ENCODE results near the gene RSPH1. TPM values are rescaled to one million over a fixed set of nuclear protein-coding genes. Genes with fewer than 3 reads are reported as not detected.

Gene RSPH1
- total RNA-seq, 2 donors from 2014 or later, result 0.47 TPM; not detected in 1

DNA sequence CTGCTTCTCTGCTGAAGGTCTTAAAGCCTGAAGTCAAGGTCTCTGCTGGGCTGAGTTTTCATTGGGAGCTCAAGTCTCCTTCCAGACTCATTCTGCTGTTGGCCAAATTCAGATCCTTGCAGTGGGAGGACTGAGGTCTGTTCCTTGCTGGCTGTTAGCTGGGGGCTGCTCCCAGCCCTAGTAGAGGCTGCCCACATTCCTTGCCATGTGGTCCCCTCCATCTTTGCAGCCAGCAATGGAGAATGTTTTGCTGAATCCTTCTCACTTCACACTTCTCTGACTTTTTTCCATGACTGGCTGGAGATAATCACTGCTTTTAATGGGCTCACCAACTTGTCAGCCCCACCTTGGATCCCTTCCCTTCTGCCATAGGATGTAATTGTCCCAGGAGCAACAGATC lies 59.1 kb downstream of the RSPH1 start:
- ATAC-seq (no peak), DNase-seq (no peak)
- Mint-ChIP-seq H3K4me3 (no peak overlapping the region), H3K36me3 (ENCODE audit: low read depth) (peaks cover 23% of the 10 kb centered on the region), H3K27ac (no peak overlapping the region), H3K27me3 (no peaks in the 10 kb centered on the region), H3K4me1 (peaks cover 30% of the 10 kb centered on the region)
- no peaks in the 10 kb centered on the region for H3K9me3 ChIP-seq (ENCODE audit: control insufficient read depth, low read length, poor library complexity, severe bottlenecking)

DNA sequence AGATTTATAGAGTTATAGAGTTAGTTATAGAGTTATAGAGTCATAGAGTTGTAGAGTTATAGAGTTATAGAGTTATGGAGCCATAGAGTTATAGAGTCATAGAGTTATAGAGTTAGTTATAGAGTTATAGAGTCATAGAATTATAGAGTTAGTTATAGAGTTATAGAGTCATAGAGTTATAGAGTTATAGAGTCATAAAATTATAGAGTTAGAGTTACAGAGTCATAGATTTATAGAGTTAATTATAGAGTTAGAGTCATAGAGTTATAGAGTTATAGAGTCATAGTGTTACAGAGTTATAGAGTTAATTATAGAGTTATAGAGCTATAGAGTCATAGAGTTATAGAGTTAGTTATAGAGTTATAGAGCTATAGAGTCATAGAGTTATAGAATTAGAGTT lies 60.2 kb downstream of the RSPH1 start:
- DNase-seq (no peak), ATAC-seq (no peak)
- Mint-ChIP-seq H3K36me3 (ENCODE audit: low read depth) (peaks cover 23% of the 10 kb centered on the region), H3K27me3 (no peaks in the 10 kb centered on the region), H3K27ac (no peak overlapping the region), H3K4me1 (peaks cover 27% of the 10 kb centered on the region), H3K4me3 (no peak overlapping the region)
- no peaks in the 10 kb centered on the region for H3K9me3 ChIP-seq (ENCODE audit: control insufficient read depth, low read length, poor library complexity, severe bottlenecking)

DNA sequence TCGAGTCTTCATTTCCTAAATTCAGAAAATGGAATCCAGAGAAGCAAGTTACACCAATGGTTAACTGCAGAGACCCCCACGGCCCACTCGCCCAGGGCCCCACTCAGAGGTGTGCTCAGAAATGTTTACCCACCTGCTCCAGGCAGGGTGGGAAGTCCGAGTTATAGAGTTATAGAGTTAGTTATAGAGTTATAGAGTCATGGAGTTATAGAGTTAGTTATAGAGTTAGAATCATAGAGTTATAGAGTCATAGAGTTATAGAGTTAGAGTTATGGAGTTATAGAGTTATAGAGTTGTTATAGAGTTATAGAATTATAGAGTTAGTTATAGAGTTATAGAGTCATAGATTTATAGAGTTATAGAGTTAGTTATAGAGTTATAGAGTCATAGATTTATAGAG lies 60.6 kb downstream of the RSPH1 start:
- Mint-ChIP-seq H3K4me1 (peaks cover 24% of the 10 kb centered on the region), H3K27ac (peak overlapping the region; percentile 90), H3K4me3 (no peak overlapping the region), H3K36me3 (ENCODE audit: low read depth) (peaks cover 23% of the 10 kb centered on the region), H3K27me3 (no peaks in the 10 kb centered on the region)
- DNase-seq, result no peak
- H3K9me3 ChIP-seq (ENCODE audit: control insufficient read depth, low read length, poor library complexity, severe bottlenecking), result no peaks in the 10 kb centered on the region
- no peak for ATAC-seq

DNA sequence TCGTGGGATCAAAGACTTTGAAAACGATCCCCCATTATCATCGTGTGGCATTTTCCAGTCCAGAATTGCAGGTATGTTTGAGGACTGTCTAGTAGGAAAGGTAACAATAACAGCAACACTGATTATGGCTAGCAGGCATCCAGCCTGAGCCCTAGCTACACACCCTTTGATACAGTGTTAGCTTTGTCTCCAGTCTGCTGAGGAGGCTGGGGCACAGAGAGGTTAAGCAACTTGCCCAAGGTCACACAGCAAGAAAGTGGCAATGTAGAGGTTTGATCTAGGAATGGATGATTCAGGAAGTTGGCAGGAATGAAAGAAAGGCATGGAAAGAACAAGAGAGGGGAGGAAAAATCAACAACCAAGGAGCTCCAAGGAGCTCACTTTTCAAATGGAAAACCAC lies 61.1 kb downstream of the RSPH1 start:
- Mint-ChIP-seq H3K27me3 (no peaks in the 10 kb centered on the region), H3K4me3 (no peak overlapping the region), H3K27ac (peak overlapping the region; percentile 90), H3K36me3 (ENCODE audit: low read depth) (peaks cover 23% of the 10 kb centered on the region), H3K4me1 (peaks cover 24% of the 10 kb centered on the region)
- no peaks in the 10 kb centered on the region for H3K9me3 ChIP-seq (ENCODE audit: control insufficient read depth, low read length, poor library complexity, severe bottlenecking)
- DNase-seq (no peak), ATAC-seq (no peak)

DNA sequence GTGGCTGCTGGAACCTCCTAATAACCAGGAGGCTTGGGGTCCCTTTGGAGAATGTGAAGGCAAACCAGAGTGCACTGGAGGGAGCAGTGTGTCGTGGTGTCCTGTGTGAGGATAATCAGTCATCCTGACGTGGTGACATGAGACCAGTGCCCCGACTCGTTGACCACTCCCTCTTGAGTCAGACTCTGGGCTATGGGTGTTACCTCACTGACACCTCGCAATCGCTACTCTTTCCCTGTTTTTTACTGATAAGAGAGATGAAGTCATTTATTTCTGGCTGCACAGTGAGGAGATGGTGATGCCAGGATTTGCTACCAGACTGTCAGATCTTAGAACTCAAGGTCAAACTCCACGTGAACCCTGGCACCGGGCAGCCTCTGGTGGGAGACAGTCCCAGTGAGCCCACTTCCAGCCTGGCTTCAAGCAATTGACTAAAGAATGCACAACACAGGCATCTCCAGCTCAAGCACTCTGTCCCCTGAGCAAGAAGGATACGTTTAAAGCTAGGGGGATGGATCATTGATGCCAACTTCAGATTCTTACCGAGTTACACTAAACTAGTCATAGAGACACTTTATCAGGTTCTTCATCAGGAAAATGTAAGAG lies 62.0 kb downstream of the RSPH1 start:
- H3K27me3 Mint-ChIP-seq, result no peaks in the 10 kb centered on the region
- no peak overlapping the region for H3K4me3 Mint-ChIP-seq
- peaks cover 16% of the 10 kb centered on the region for H3K4me1 Mint-ChIP-seq
- H3K9me3 ChIP-seq (ENCODE audit: control insufficient read depth, low read length, poor library complexity, severe bottlenecking), result no peaks in the 10 kb centered on the region
- no peak for ATAC-seq
- H3K36me3 Mint-ChIP-seq (ENCODE audit: low read depth), result peaks cover 19% of the 10 kb centered on the region
- no peak for DNase-seq
- peak overlapping the region; percentile 90 for H3K27ac Mint-ChIP-seq

DNA sequence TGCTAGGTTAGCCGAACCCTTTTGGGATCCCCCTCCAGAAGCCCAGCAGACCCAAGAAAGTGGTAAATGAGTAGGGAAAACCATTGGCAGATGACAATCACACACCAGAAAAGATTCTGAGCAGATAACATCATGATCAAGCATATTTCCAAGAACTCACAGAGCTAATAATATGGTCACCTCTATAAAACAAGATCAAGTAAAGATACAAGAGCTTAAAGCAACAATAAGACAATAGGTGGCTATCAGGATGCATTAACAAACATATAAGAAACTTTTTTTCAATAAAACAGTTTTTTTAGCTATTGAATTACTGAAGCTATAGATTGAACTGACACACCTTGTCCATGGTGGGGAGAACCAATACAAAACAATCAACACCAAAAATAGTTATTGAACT lies 63.3 kb downstream of the RSPH1 start:
- DNase-seq (no peak), ATAC-seq (no peak)
- H3K9me3 ChIP-seq (ENCODE audit: control insufficient read depth, low read length, poor library complexity, severe bottlenecking), result no peaks in the 10 kb centered on the region
- Mint-ChIP-seq H3K4me1 (peaks cover 12% of the 10 kb centered on the region), H3K27me3 (no peaks in the 10 kb centered on the region), H3K36me3 (ENCODE audit: low read depth) (peaks cover 14% of the 10 kb centered on the region), H3K4me3 (no peak overlapping the region), H3K27ac (peak overlapping the region; percentile 90)

DNA sequence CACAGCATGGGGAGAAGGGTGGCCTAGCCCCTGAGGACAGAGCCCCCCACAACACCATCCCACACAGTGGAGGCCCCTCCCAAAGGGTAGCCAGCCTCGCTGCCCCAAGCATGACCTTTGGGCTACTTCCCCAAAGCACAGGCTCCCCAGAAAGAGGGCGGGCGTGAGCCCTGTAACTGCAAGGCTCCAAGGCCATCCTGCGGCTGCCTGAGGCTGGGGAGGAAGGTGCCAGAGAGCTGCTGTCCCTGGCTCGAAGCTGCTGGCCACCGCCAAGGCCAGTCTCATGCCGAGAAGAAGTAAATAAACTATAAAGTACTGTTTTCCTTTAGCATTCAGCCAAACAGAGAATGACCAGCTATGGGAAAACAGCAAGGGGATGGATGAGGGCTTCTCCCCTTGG lies 64.8 kb downstream of the RSPH1 start:
- Mint-ChIP-seq H3K36me3 (ENCODE audit: low read depth) (peaks cover 13% of the 10 kb centered on the region), H3K4me1 (peaks cover 23% of the 10 kb centered on the region), H3K4me3 (no peak overlapping the region), H3K27ac (peak overlapping the region; percentile 47), H3K27me3 (no peaks in the 10 kb centered on the region)
- DNase-seq, result no peak
- H3K9me3 ChIP-seq (ENCODE audit: control insufficient read depth, low read length, poor library complexity, severe bottlenecking), result no peaks in the 10 kb centered on the region
- ATAC-seq, result no peak

DNA sequence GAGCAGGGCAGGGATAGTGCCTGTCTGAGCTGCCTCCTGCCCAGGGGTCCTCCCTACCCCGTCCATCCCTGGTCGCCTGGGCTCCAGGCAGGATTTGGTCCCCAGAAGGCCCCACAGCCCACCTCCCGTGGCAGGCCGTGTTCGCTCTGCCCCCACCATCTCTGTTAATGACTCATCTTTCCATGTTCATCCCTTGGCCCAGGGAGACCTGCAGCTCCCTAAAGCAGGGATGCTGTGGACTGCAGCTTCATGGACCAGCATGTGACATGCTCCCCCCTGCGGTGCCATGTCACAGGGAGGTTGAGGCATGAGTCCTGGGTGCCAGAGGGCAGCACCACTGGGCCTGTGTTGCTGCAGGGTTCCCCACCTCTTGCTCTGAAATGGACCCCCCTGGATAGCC lies 65.5 kb downstream of the RSPH1 start:
- H3K27ac Mint-ChIP-seq, result peak overlapping the region; percentile 47

DNA sequence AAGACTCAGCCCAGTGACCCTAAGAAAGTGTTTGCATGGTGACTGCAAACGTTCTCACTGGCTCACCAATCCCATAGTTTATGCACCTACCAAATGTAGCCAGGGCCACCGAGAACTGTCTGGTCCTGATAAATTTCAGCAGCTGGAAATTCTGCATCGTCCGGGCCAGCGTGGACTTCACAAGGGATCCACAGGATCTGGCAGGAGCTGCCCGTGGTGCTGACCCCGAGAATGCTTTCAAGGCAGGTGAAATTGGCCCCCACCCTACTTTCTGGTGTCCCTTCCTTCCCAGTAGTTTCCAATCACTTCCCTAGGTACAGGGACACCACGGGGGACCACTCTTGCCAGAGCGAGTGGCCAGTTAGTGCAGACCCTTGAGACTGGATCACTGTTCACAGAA lies 66.2 kb downstream of the RSPH1 start:
- peaks cover 30% of the 10 kb centered on the region for H3K4me1 Mint-ChIP-seq
- ATAC-seq, result no peak
- H3K27me3 Mint-ChIP-seq, result no peaks in the 10 kb centered on the region
- H3K27ac Mint-ChIP-seq, result no peak overlapping the region
- peaks cover 10% of the 10 kb centered on the region for H3K36me3 Mint-ChIP-seq (ENCODE audit: low read depth)
- H3K4me3 Mint-ChIP-seq, result no peak overlapping the region
- DNase-seq, result no peak
- no peaks in the 10 kb centered on the region for H3K9me3 ChIP-seq (ENCODE audit: control insufficient read depth, low read length, poor library complexity, severe bottlenecking)

More for the DNA sequence above, 65.5 kb downstream of the RSPH1 start:
- peak overlapping the region; percentile 12 for H3K4me3 Mint-ChIP-seq
- H3K36me3 Mint-ChIP-seq (ENCODE audit: low read depth), result peaks cover 13% of the 10 kb centered on the region
- ATAC-seq (no peak), DNase-seq (no peak)
- no peaks in the 10 kb centered on the region for H3K27me3 Mint-ChIP-seq
- peaks cover 25% of the 10 kb centered on the region for H3K4me1 Mint-ChIP-seq
- no peaks in the 10 kb centered on the region for H3K9me3 ChIP-seq (ENCODE audit: control insufficient read depth, low read length, poor library complexity, severe bottlenecking)

DNA sequence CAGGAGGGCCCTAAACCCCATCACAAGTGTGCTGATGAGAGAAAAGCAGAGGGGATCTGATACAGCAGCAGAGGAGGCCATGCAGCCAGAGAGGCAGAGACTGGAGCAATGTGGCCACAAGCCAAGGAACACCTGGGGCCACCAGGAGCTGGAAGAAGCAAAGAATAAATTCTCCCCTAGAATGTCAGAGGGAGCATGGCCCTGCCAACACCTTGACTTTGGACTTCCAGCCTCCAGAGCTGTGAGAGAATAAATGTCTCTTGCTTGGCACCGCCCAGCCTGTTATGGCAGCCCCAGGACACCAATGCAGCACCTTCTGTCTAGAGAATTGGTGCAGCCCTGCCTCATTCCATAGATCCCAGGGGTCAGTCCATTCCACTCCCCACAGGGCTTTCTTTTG lies 67.0 kb downstream of the RSPH1 start:
- H3K9me3 ChIP-seq (ENCODE audit: control insufficient read depth, low read length, poor library complexity, severe bottlenecking), result no peaks in the 10 kb centered on the region
- DNase-seq, result no peak
- no peak for ATAC-seq
- Mint-ChIP-seq H3K36me3 (ENCODE audit: low read depth) (peaks cover 10% of the 10 kb centered on the region), H3K4me1 (peaks cover 33% of the 10 kb centered on the region), H3K4me3 (no peak overlapping the region), H3K27ac (no peak overlapping the region), H3K27me3 (no peaks in the 10 kb centered on the region)

DNA sequence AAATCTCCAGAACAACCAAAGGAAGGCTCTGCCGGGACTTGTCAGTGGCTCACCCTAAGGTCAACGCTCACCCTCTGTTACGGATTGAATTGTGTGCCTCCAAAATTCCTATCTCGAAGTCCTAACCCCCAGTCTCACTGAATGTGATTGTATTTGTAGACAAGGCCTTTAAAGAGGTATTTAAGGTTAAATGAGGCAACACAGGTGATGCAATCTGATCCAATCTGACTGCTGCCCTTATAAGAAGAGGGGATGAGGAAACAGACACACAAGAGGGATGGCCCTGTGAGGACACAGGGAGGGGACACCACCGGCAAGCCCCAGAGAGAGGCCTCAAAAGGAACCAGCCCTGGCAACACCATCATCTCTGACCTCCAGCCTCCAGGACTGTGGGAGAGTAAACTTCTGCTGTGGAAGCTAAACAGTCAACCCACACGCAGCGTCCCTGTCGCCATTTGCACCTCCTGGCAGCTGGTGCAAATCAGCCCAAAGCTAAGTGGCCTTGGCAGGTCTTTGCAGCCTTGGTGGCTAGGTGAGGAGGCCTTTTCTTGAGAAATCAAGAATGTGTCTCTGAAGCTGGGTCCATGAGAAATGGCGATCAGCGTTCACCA lies 68.1 kb downstream of the RSPH1 start:
- Mint-ChIP-seq H3K36me3 (ENCODE audit: low read depth) (peaks cover 10% of the 10 kb centered on the region), H3K4me3 (no peak overlapping the region), H3K27me3 (no peaks in the 10 kb centered on the region), H3K27ac (peak overlapping the region; percentile 96), H3K4me1 (peaks cover 39% of the 10 kb centered on the region)
- no peak for ATAC-seq
- H3K9me3 ChIP-seq (ENCODE audit: control insufficient read depth, low read length, poor library complexity, severe bottlenecking), result no peaks in the 10 kb centered on the region
- DNase-seq, result no peak

DNA sequence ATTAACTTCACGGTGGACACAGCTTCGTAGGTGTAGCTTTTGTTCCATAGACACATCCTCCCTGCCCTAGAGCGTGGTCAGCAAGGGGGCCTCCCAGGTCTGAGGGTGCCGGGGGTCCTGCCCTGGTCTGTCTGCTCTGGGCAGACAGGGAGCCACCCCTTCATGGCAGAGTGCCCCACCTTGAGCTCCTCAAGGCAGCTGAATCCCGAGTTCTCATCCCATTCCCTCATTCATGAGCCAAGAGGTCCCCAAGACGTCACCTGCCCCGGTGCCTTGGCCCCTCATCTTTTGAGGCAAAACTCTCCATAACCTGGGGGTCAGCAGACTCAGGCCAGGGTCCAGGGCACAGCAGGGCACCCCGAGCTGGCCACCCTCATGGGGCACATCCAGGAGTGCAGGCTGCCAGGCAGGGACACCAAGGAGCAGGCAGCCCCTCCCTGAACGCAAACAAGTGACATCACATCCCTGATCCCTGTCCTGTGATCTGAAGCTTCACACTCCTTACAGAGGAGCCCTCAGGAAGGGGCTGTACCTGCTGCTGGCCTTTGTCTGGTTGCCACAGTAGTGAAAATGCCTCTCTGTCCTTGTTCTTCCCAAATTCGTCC lies 69.0 kb downstream of the RSPH1 start:
- no peaks in the 10 kb centered on the region for H3K9me3 ChIP-seq (ENCODE audit: control insufficient read depth, low read length, poor library complexity, severe bottlenecking)
- H3K27me3 Mint-ChIP-seq, result no peaks in the 10 kb centered on the region
- H3K27ac Mint-ChIP-seq, result peak overlapping the region; percentile 96
- DNase-seq (no peak), ATAC-seq (no peak)
- H3K4me3 Mint-ChIP-seq, result peak overlapping the region; percentile 60
- peaks cover 7% of the 10 kb centered on the region for H3K36me3 Mint-ChIP-seq (ENCODE audit: low read depth)
- H3K4me1 Mint-ChIP-seq, result peaks cover 46% of the 10 kb centered on the region

DNA sequence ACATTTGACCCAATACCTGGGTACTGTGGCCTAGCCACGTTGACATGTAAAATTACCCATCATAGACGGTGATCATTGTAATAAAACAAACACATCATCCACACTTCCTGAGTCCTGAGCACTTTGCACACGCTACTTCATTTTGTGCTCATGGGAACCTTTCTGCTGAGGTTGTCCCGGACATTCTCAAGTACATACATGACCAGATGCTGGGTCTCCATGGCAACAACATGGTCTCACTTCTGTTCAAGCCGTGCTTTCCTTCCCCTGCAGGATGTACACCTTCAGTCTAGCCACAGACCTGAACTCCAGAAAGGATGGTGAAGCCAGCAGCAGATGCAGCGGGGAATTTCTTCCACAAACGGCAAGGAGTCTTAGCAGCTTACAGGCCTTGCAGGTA lies 69.6 kb downstream of the RSPH1 start:
- H3K4me1 Mint-ChIP-seq, result peaks cover 51% of the 10 kb centered on the region
- no peaks in the 10 kb centered on the region for H3K9me3 ChIP-seq (ENCODE audit: control insufficient read depth, low read length, poor library complexity, severe bottlenecking)
- DNase-seq, result no peak
- ATAC-seq, result no peak
- H3K36me3 Mint-ChIP-seq (ENCODE audit: low read depth), result peaks cover 7% of the 10 kb centered on the region
- H3K4me3 Mint-ChIP-seq, result peak overlapping the region; percentile 60
- H3K27ac Mint-ChIP-seq, result peak overlapping the region; percentile 96
- no peaks in the 10 kb centered on the region for H3K27me3 Mint-ChIP-seq

DNA sequence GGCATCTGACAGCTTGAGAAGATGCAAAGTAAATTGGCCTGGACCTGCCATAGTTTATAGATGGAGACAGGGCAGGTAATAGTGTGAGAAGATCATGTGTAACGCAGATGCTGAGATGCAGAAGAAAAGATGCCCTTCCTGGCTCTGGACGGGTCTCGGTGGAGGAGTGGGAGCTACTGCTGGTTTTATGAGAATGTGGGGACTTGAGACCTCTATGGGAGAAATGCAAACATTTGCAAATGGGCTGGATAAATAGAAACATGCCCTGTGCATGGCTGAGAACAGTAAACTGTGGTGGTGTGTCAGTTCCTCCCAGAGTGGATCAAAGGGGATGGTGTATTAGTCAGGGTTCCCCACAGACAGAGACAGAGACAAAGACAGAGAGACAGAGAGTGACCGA lies 70.4 kb downstream of the RSPH1 start:
- Mint-ChIP-seq H3K27ac (peak overlapping the region; percentile 96), H3K36me3 (ENCODE audit: low read depth) (peaks cover 9% of the 10 kb centered on the region), H3K27me3 (no peaks in the 10 kb centered on the region), H3K4me1 (peaks cover 59% of the 10 kb centered on the region), H3K4me3 (peak overlapping the region; percentile 92)
- no peaks in the 10 kb centered on the region for H3K9me3 ChIP-seq (ENCODE audit: control insufficient read depth, low read length, poor library complexity, severe bottlenecking)
- DNase-seq (no peak), ATAC-seq (peak; percentile 26)
